RWPE1 (cell line): Measurements from ENCODE around the gene INS.

ENCODE experiments used
- CTCF ChIA-PET: fragments of 350-600 bp; sonication (Branson Sonifier 250); formaldehyde crosslinking; extraction: SDS; loops from one replicate; lab custom pipeline; 2021; lab: Yijun Ruan, JAX
- POLR2A ChIA-PET: fragments of 400-600 bp; formaldehyde crosslinking; extraction: SDS; loops from one replicate; lab custom pipeline; 2020; ENCODE audit warnings: antibody characterized with exemption; ENCODE audit not compliant: low non-redundant PET; lab: Yijun Ruan, JAX
- DNase-seq: peaks from one replicate; pipeline ENCODE4 v3.0.0; 2012; ENCODE audit warnings: low spot score
- H3K27ac ChIP-seq: fragments of 450-650 bp; 2 replicates; pipeline ENCODE4 v1.5.1; 2017
- CTCF ChIP-seq: fragments of 450-650 bp; conservative IDR thresholded peaks from 2 replicates; pipeline ENCODE4 v1.5.1; 2017; ENCODE audit warnings: low read depth, mild to moderate bottlenecking

Gene INS

GRCh38 chr11:2146051-2146450 lies 15.0 kb downstream of the INS start:
- H3K27ac ChIP-seq, result no peak overlapping the region
- CTCF ChIA-PET, result interaction anchor here (0.6 to 13.6 kb wide), 2 partner anchors 109 to 500 kb away, joined by 3 to 293 read pairs; no protein-coding TSS in a partner anchor
- POLR2A ChIA-PET, result no interaction called here
- no peak for TF ChIP-seq CTCF
- DNase-seq, result no peak

- H3K27ac ChIP-seq, result no peak overlapping the region
- POLR2A ChIA-PET, result no interaction called here
- no peak for DNase-seq
- no peak for TF ChIP-seq CTCF
- CTCF ChIA-PET, result interaction anchor here (0.6 to 13.6 kb wide), 4 partner anchors 107 to 1542 kb away, joined by 3 to 293 read pairs (median 4); no protein-coding TSS in a partner anchor
These were observed 16.3 kb downstream of the INS start for GRCh38 chr11:2144544-2145248.

- peak; percentile 40 for TF ChIP-seq CTCF
- POLR2A ChIA-PET, result no interaction called here
- CTCF ChIA-PET, result interaction anchor here (0.5 to 13.6 kb wide), 8 partner anchors 9 to 491 kb away, joined by 3 to 293 read pairs (median 3); no protein-coding TSS in a partner anchor
- no peak overlapping the region for H3K27ac ChIP-seq
- DNase-seq, result no peak
These were observed 17.0 kb downstream of the INS start for GRCh38 chr11:2143799-2144543.

- DNase-seq, result no peak
- no peak for TF ChIP-seq CTCF
- ChIA-PET CTCF (interaction anchor here (0.6 to 13.6 kb wide), 7 partner anchors 8 to 266 kb away, joined by 3 to 293 read pairs (median 3); no protein-coding TSS in a partner anchor), POLR2A (interaction anchor here (0.5 kb wide), 1 partner anchor 67 kb away, joined by 3 read pairs; no protein-coding TSS in a partner anchor)
- no peak overlapping the region for H3K27ac ChIP-seq
These were observed 17.6 kb downstream of the INS start for GRCh38 chr11:2143477-2143798.

GRCh38 chr11:2142762-2143202 lies 18.2 kb downstream of the INS start:
- no peak overlapping the region for H3K27ac ChIP-seq
- ChIA-PET CTCF (interaction anchor here (1.0 to 1.5 kb wide), 4 partner anchors 9 to 261 kb away, joined by 3 to 6 read pairs (median 3); no protein-coding TSS in a partner anchor), POLR2A (interaction anchor here (0.5 kb wide), 1 partner anchor 67 kb away, joined by 3 read pairs; no protein-coding TSS in a partner anchor)
- TF ChIP-seq CTCF, result no peak
- DNase-seq, result peak; percentile 49

- POLR2A ChIA-PET, result no interaction called here
- CTCF ChIA-PET, result interaction anchor here (0.7 to 1.5 kb wide), 4 partner anchors 9 to 603 kb away, joined by 3 to 6 read pairs (median 3); no protein-coding TSS in a partner anchor
- peak; percentile 56 for DNase-seq
- TF ChIP-seq CTCF, result no peak
- no peak overlapping the region for H3K27ac ChIP-seq
These were observed 18.7 kb downstream of the INS start for GRCh38 chr11:2142300-2142759.
